ENCODE data around the gene PMEPA1. TPM values are rescaled to one million over a fixed set of nuclear protein-coding genes. Genes with fewer than 3 reads are reported as not detected.

PMEPA1 gene
- total and polyA plus RNA-seq, 4 donors: 0.61 to 1.5 (median 1.1) TPM

GRCh38 chr20:57656252-57656820 lies 53.5 kb downstream of the PMEPA1 start:
- H3K9me3 ChIP-seq (ENCODE audit: control insufficient read depth in 4 of 4, low read length in 3 of 4): no peaks in the 10 kb centered on the region
- H3K9ac ChIP-seq (ENCODE audit: low read depth in 1 of 2, low read length in 2 of 2): no peak overlapping the region
- no peaks in the 10 kb centered on the region for H3K4me1 ChIP-seq (ENCODE audit: control insufficient read depth in 4 of 4, insufficient read depth in 4 of 4, low read length in 3 of 4)
- TF ChIP-seq FOXA2 (IDR thresholded peaks at IDR 0.05) (no peak), YY1 (IDR thresholded peaks at IDR 0.05) (no peak), NR2F2 (IDR thresholded peaks at IDR 0.05) (no peak), RAD21 (IDR thresholded peaks at IDR 0.05) (no peak), TAF1 (conservative IDR thresholded peaks at IDR 0.05) (no peak), EGR1 (IDR thresholded peaks at IDR 0.05; ENCODE audit: low read depth in 2 of 2) (no peak), HNF4G (IDR thresholded peaks at IDR 0.05) (no peak), RXRA (IDR thresholded peaks at IDR 0.05) (no peak), ATF3 (IDR thresholded peaks at IDR 0.05) (no peak), GABPA (IDR thresholded peaks at IDR 0.05 in 1 of 2, conservative IDR thresholded peaks at IDR 0.05 in 1 of 2) (no peak), HNF4A (conservative IDR thresholded peaks at IDR 0.05) (no peak), JUND (IDR thresholded peaks at IDR 0.05) (no peak), MAX (IDR thresholded peaks at IDR 0.05) (no peak)
- TF ChIP-seq, protein P1, sequence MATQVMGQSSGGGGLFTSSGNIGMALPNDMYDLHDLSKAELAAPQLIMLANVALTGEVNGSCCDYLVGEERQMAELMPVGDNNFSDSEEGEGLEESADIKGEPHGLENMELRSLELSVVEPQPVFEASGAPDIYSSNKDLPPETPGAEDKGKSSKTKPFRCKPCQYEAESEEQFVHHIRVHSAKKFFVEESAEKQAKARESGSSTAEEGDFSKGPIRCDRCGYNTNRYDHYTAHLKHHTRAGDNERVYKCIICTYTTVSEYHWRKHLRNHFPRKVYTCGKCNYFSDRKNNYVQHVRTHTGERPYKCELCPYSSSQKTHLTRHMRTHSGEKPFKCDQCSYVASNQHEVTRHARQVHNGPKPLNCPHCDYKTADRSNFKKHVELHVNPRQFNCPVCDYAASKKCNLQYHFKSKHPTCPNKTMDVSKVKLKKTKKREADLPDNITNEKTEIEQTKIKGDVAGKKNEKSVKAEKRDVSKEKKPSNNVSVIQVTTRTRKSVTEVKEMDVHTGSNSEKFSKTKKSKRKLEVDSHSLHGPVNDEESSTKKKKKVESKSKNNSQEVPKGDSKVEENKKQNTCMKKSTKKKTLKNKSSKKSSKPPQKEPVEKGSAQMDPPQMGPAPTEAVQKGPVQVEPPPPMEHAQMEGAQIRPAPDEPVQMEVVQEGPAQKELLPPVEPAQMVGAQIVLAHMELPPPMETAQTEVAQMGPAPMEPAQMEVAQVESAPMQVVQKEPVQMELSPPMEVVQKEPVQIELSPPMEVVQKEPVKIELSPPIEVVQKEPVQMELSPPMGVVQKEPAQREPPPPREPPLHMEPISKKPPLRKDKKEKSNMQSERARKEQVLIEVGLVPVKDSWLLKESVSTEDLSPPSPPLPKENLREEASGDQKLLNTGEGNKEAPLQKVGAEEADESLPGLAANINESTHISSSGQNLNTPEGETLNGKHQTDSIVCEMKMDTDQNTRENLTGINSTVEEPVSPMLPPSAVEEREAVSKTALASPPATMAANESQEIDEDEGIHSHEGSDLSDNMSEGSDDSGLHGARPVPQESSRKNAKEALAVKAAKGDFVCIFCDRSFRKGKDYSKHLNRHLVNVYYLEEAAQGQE (IDR thresholded peaks at IDR 0.05): no peak
- TF ChIP-seq, protein P2, sequence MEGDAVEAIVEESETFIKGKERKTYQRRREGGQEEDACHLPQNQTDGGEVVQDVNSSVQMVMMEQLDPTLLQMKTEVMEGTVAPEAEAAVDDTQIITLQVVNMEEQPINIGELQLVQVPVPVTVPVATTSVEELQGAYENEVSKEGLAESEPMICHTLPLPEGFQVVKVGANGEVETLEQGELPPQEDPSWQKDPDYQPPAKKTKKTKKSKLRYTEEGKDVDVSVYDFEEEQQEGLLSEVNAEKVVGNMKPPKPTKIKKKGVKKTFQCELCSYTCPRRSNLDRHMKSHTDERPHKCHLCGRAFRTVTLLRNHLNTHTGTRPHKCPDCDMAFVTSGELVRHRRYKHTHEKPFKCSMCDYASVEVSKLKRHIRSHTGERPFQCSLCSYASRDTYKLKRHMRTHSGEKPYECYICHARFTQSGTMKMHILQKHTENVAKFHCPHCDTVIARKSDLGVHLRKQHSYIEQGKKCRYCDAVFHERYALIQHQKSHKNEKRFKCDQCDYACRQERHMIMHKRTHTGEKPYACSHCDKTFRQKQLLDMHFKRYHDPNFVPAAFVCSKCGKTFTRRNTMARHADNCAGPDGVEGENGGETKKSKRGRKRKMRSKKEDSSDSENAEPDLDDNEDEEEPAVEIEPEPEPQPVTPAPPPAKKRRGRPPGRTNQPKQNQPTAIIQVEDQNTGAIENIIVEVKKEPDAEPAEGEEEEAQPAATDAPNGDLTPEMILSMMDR (IDR thresholded peaks at IDR 0.05; ENCODE audit: low read depth, low read length, missing input control): no peak
- no peaks in the 10 kb centered on the region for H3K36me3 ChIP-seq (ENCODE audit: control insufficient read depth in 4 of 4, insufficient read depth in 3 of 4, low read depth in 1 of 4, low read length in 3 of 4)
- peak; percentile 30 for DNase-seq (ENCODE audit: low spot score)
- no peak overlapping the region for H3K27ac ChIP-seq (ENCODE audit: low read depth in 1 of 2, low read length in 2 of 2)
- no peak overlapping the region for H3K4me3 ChIP-seq (ENCODE audit: low read depth in 1 of 3, low read length in 3 of 3)
- WGBS: 79% methylated on average over 15 of the region's 15 CpGs
- H3K27me3 ChIP-seq (ENCODE audit: control insufficient read depth in 4 of 4, insufficient read depth in 4 of 4, low read length in 3 of 4): no peaks in the 10 kb centered on the region

DNA sequence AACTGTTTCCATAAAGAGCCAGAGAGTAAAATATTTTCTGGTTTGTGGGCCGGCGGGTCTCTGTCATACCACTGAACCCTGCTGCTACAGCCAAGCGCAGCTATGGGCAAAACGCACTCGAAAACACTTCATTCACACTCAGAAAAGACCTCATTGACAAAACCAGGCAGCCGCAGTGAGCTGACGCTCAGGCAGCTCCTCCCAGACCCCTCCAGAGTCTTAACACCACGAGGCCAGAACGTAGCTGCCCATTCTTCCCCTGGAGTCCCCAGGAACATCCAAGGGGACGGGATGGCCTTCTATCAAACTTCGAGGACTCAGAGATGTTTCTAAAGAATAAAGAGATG lies 54.0 kb downstream of the PMEPA1 start:
- H3K9me3 ChIP-seq (ENCODE audit: control insufficient read depth in 4 of 4, low read length in 3 of 4): no peaks in the 10 kb centered on the region
- no peaks in the 10 kb centered on the region for H3K36me3 ChIP-seq (ENCODE audit: control insufficient read depth in 4 of 4, insufficient read depth in 3 of 4, low read depth in 1 of 4, low read length in 3 of 4)
- H3K4me1 ChIP-seq (ENCODE audit: control insufficient read depth in 4 of 4, insufficient read depth in 4 of 4, low read length in 3 of 4): no peaks in the 10 kb centered on the region
- H3K9ac ChIP-seq (ENCODE audit: low read depth in 1 of 2, low read length in 2 of 2): no peak overlapping the region
- no peak overlapping the region for H3K27ac ChIP-seq (ENCODE audit: low read depth in 1 of 2, low read length in 2 of 2)
- no peak overlapping the region for H3K4me3 ChIP-seq (ENCODE audit: low read depth in 1 of 3, low read length in 3 of 3)
- TF ChIP-seq, protein P3, sequence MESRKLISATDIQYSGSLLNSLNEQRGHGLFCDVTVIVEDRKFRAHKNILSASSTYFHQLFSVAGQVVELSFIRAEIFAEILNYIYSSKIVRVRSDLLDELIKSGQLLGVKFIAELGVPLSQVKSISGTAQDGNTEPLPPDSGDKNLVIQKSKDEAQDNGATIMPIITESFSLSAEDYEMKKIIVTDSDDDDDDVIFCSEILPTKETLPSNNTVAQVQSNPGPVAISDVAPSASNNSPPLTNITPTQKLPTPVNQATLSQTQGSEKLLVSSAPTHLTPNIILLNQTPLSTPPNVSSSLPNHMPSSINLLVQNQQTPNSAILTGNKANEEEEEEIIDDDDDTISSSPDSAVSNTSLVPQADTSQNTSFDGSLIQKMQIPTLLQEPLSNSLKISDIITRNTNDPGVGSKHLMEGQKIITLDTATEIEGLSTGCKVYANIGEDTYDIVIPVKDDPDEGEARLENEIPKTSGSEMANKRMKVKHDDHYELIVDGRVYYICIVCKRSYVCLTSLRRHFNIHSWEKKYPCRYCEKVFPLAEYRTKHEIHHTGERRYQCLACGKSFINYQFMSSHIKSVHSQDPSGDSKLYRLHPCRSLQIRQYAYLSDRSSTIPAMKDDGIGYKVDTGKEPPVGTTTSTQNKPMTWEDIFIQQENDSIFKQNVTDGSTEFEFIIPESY (IDR thresholded peaks at IDR 0.05): no peak
- TF ChIP-seq TAF1 (conservative IDR thresholded peaks at IDR 0.05): no peak
- no peak for DNase-seq (ENCODE audit: low spot score)
- H3K27me3 ChIP-seq (ENCODE audit: control insufficient read depth in 4 of 4, insufficient read depth in 4 of 4, low read length in 3 of 4): no peaks in the 10 kb centered on the region
- 80% methylated on average over 11 of the region's 11 CpGs for WGBS
